LNCAP (cell line): ENCODE measurements around the gene TMEM117.

ENCODE experiments used
- TF ChIP-seq, protein P1 (sequence below): fragments of 450-650 bp; IDR thresholded peaks from 2 replicates; pipeline ENCODE4 v1.5.1; 2017; ENCODE audit warnings: mild to moderate bottlenecking

The TMEM117 gene

DNA sequence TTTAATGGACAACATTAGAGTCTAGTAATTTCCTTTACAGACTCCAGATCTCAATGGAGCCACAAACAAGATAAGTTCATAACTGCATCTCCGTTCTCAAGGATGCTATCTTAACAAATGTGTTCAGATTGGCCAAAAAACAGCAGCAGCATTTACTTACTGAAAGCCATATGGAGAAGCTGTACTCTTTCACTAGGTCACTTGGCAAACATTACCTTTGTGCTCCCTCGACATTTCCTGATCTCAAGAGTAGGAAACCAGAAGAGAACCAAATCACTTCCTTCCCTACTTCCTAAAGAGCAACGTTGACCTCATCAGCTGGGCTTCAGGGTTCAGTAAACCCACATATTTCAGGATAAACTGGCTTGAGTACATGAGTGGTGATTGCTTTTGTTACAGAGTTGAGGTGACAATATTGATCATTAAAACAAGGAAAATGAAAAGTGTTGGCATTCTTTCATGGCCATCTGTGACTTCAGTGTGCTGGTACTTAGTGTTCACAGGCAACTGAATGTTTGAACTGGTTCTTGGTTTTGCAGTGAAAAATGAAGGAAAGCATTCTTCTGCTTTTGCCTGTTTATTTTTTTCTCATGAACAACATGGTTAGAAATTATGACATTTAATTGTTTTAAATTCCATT lies 449.6 kb downstream of the TMEM117 start:
- TF ChIP-seq, protein P1, sequence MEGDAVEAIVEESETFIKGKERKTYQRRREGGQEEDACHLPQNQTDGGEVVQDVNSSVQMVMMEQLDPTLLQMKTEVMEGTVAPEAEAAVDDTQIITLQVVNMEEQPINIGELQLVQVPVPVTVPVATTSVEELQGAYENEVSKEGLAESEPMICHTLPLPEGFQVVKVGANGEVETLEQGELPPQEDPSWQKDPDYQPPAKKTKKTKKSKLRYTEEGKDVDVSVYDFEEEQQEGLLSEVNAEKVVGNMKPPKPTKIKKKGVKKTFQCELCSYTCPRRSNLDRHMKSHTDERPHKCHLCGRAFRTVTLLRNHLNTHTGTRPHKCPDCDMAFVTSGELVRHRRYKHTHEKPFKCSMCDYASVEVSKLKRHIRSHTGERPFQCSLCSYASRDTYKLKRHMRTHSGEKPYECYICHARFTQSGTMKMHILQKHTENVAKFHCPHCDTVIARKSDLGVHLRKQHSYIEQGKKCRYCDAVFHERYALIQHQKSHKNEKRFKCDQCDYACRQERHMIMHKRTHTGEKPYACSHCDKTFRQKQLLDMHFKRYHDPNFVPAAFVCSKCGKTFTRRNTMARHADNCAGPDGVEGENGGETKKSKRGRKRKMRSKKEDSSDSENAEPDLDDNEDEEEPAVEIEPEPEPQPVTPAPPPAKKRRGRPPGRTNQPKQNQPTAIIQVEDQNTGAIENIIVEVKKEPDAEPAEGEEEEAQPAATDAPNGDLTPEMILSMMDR: no peak

DNA sequence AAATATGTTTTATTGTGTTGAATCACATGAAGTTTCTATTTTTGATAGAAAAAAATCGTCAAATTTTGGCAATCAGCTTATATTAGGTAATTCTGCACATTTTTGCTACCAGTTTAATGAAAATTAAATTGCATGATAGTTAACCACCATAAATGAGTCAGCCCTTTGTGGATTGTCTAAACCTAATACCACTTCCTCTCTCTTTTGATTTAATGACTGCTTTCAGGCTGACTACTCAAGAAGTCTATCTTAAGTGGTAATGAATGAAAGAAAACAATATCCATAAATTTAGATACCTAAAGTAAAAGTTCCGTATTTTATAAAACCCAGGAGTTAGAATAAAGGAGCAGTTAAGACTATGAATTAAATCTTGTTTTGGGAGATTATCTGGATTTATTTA lies 450.5 kb downstream of the TMEM117 start:
- TF ChIP-seq, protein P1: no peak

DNA sequence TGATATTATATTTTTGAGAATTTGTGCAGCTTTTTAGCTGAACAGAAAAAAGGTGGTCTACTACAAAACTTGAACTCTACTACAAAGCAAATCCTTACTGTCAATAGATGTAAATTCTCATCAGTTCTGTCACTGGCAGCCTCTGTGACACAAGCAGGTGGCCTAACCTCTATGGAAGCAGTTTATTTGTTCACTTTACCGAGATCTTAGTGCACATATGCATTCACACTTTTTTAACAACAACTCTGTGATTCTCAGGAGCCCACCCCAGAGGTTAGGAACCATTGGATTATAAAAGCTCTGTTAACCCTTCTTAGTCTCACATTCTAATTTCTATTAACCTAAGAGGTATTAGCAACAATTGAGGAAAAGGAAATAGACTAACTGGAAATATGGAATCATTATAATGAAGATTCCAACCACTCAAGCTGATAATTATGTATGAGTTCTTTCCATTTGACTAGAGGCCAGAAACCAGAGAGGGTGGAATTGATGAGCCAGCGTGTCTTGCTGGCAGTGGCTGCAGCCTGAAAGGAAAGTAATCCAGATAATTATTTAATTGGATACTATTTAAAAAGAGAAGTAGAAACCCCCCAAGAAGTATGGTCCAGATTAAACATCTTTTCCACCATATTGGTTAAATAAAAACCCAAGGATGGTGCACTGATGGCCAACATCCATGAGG lies 451.1 kb downstream of the TMEM117 start:
- TF ChIP-seq, protein P1: no peak

DNA sequence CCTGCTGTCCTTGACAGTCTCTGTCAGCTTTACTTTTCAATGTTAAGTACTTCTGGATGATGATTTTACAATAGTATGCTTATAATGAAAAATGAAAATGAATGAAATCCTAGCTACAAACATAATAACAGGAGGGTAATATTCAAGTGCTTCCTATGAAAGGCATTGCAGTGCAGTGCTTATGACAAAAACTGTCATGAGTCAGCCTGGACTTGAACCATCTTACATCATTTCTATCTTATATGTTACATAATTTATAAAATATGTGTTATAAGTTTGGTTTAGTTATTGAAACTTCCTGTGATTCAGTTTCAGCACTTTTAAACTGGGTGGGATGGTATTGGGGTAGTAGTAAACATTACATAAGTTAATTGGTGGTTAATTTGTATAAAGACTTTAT lies 451.7 kb downstream of the TMEM117 start:
- TF ChIP-seq, protein P1: no peak

DNA sequence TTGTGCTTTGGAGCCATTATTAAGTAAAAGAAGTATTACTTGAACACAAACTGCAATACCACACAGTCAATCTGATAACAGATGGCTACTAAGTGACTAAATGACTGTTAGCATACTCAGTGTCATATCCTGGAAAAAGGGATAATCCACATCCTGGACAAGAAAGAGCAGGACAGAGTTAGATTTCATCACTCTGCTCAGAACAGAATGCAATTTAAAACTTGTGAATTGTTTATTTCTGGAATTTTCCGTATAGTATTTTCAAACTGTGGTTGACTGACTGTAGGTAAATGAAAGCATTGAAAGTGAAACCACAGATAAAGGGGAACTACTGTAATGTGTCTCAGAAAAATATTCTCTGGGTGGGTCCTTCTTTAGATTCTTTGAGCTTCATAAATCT lies 458.8 kb downstream of the TMEM117 start:
- TF ChIP-seq, protein P1: no peak

DNA sequence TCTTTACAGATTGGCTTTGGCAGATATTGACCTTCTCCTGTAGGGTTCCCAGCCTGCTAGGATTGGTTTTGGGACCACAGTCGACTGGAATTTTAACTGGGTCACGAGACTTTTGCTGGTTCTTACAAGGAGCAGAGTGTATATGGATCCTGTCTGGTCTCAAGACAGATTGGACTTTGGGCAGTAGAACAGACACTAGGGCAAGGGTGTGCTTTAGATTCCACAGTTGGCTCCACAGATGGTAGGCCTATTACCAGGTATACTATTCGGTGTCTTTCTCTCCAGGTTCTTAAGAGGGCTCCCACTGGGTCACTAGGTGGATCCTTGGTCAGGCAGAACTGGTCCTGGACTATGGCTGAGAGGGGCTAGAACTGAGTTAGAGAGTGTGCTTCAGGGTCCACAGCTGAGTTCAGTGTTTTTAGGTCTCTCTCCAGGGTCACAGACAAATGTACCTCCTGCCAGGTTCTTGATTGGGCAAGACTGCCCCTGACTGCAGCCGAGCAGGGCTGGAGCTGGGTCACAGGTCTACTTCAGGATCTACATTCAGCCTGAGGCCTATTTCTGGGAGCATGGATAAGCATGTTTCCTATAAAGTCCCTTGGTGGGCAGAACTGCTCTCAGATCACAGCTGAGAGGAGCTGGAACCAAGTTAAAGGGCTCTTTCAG lies 460.2 kb downstream of the TMEM117 start:
- TF ChIP-seq, protein P1: no peak

DNA sequence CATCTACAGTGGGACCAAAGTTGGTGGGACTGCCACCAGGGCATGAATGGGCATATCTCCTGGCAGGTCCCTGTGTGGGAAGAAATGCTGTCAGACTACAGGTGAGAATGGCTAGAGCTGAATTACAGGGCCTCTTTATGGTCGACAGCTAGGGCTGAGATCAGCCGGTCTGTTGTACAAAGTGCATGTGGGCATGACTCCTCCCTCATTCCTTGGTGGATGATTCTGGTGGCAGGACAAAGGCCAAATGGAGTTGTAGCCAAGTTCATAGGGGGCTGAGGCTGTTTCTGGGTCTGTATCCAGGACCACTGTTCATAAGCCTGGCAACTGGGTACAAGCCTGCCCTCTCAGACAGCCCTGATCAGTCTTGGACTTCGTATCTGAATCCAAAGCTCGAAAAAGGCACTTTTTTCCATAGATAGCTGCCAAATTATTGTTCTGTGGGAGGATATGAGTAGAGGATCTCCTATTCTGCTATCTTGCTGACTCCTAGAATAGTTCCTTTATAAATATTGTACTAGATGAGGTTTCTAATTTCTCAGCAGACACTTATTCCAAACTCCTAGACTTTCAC lies 460.8 kb downstream of the TMEM117 start:
- TF ChIP-seq, protein P1: no peak
